HG03571 (cell line): ENCODE results near the gene TMEM161B.
"Not testable (repeated sequence)": the region's sequence is repeated elsewhere in the genome, so short reads cannot be mapped to it uniquely, and the experiment has no call there.

ENCODE experiments used
- ATAC-seq: cut with Tn5 transposase; IDR thresholded peaks from one replicate; pipeline ENCODE4 v1.9.1; 2021; ENCODE audit not compliant: unreplicated experiment

TMEM161B gene

DNA sequence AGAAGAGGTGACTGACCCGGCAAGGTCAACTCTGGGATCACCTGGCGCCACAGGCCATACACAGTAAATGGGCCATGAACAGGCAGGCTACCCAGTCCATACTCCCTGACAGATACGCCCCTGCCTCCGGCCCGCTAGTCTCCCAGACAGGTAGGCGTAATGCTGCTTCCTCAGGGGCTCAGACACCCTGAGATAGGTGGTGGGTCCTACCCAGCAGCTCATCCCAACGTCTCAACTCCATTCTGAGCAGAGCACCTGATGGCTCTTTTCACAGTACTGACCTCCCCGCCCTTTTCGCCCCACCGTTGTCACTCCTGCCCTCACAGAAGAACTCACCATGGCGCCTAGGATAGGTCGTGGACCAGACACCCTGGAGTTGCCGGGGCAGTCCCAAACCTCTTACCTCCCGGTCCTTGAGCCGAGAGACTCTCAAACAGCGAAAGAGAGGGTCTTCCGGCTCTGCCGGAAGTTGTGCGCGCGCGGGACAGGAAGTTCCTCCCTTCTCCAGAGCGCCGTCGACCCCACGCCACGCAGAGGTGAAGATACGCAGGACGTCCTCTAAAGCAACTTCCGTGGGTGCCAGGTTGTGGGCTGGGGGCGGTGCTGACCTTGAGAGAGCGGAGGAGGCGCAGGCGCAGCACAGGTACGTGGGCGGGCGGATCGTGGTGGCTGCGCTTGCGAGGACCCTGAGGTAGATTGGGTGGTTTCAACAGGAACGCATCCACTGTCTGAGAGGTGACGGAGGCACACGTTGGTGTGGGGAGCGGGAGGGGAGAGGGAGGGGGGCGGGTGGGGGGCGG, at the start of gene TMEM161B:
Gene TMEM161B (minus strand): TSS at position 461 of the 800 bp plus-strand sequence. CDS start 122 bp downstream, at position 339.
- peak; percentile 100 for ATAC-seq

DNA sequence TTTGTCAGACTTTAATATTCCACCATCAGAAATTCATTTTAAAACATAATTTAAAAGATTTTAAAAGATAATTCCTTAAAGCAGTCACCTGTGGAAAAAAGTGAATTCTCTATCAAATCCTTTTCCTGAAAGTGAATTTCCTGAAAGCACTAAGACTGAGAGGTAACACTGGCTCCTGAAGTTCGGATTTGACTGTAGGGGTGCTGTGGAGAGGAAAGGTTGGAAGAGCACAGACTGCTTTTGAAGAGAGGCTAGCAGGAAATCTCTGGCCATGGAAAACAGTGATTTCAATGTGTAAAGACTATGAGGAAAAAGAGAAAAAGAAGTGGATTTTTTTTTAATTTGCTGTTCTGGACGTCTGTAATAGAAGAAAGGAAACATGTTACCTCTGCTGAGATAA, 35.7 kb upstream of the TMEM161B start:
- no peak for ATAC-seq

DNA sequence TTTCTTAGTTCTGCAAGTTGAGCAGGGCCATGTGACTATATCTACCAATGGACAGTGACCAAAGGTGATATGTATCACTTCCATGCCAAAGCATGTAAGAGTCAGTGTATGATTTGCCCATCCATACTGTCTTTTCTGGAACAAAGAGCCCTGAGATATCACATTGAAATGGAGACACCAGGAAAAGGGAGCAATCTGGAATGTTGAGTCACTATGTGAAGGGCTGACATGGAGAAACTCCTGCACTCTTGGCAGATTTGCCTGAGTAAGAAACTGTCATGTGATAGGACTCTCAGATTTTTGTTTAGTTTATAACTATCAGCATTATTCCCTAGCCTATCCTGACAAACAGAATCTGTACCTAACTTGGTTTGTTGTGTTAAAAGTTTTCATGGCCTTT, 29.8 kb upstream of the TMEM161B start:
- ATAC-seq, result no peak

DNA sequence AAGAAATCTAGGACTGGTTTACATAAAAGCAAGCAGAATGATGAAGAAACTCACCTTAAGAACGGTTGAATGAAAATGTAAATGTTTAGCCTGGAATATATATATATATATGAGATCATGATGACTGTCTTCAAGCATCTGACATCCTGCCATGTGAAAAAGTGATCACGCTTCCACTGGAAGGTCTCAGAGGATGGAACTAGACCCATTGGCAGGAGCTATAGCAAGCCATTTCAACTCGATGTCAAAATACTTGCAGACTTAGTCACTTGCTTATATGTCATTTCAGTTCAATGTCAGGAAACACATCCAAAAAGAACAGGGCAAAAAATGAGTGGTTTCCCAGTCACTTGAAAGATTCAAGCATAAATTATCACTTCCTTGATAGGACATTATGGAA, 22.2 kb upstream of the TMEM161B start:
- no peak for ATAC-seq

DNA sequence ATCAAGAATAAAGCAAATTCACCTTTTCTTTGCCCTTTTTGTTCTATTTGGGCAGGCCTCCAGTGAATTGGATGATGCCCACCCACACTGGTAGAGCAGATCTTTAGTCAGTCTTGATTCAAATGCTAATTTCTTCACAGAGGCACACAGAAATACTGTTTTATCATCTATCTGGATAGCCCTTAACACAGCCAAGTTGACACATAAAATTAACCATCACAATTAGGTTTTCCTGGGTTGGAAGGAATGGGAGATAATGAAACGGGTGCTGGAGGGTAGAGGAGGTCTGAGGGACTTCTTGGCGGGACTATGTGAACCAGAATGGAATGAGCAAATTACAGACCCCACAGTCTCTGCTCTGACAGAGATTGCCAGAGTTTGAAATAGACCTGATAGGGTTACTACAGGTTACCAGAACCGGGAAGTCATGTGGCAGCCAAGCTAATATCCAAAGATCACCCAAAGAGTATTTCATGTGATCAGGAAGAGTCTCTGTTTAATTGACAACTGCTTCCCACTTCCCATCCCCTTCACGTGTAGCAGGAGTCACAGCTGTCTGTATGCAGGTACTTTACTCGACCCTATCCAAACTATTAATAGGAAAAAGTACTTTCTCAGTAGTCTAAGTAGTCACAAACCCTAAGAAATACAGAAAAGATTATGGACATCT, 20.0 kb upstream of the TMEM161B start:
- no peak for ATAC-seq

DNA sequence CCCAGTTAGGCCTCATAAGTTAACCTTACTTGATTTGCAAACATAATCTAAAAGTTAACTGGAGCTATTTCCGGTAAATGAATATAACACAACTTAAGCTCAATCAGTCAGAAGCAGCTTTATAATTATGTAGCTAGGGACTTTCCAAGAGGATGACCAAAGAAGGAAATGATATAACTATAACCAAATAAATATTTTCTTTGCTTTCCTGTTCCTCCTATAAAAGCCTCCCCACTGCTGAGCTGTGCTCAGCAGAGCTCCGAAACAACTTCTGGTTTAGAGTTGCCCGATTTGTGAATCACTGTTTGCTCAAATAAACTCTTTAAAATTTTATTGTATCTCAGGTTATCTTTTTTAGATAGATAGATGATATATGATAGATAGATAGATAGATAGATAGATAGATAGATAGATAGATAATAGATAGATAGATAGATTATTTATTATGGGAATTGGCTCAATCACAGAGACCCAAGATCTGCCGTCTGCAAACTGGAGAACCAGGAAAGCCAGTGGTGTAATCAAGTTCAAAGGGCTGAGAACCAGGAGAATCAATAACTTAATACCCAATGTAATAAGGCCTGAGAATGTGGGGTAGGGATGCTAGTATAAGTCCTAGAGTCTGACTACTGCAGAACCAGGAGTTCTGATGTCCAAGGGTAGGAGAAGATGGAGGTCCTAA, 19.3 kb upstream of the TMEM161B start:
- no peak for ATAC-seq

DNA sequence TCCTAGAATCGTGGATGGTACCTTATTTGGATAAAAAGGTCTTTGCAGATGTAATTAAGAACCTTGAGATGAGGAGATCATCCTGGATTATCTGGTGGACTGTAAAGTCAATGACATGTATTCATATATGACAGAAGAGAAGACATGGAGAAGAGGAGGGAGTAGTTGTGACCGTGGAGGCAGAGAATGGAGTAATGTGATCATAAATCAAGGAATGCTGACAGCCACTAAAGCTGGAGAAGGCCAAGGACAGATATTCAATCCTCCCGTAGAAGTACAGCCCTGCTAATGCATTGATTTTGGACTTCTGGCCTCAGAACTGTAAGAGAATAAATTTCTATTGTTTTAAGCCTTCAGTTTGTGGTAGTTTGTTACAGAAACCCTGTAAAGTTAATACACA, 18.7 kb upstream of the TMEM161B start:
- ATAC-seq, result no peak

DNA sequence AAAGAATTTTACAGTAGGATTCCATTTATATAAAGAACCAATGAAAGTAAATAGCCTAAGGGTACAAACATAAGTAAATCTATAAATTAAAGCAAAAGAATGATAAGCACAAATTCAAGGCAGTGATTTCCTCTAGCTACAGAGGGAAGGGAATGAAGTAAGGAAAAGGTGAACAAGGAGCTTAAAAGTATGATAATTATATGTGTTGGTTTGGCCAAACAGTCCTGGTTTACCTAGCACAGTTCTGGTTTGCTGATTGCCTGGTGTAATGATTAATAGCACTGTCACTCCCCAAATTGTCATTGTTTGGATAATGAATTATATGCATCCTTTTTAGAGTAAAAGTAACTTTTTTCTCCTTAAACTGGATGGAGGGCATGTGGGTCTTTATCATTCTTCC, 15.0 kb upstream of the TMEM161B start:
- no peak for ATAC-seq

DNA sequence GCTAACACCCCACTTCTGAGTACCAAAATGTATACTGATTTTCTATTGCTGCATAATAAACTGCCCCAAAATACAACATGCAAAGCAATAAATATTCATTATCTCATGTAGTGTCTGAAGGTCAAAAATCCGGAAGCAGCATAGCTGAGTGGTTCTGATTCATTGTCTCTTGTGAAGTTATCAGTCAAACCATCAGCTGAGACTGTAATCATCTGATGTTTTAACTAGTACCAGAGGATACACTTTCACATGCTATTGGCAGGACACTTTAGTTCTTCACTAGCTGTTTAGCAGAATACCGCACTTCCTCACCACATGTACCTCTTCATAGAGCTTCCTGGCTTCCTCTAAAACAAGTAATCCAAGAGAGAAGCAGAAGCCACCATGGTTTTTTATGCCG, 12.7 kb upstream of the TMEM161B start:
- no peak for ATAC-seq

DNA sequence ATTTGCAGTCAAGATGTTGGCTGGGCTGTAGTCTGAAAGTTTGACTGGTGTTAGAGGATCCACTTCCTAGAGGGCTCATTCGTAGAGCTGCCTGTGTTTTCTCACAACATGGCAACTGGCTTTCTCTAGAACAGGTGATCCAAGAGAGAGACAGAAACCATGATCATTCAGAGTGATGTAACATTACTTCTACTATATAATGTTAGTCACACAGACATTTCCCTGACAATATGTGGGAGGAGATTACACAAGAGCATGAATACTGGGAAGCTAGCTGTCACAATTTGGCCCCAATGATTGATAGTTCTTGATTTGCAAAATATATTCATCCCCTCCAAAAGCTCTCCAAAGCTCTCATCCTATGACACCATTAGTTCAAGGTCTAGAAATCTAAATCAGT, 10.9 kb upstream of the TMEM161B start:
- ATAC-seq, result no peak

DNA sequence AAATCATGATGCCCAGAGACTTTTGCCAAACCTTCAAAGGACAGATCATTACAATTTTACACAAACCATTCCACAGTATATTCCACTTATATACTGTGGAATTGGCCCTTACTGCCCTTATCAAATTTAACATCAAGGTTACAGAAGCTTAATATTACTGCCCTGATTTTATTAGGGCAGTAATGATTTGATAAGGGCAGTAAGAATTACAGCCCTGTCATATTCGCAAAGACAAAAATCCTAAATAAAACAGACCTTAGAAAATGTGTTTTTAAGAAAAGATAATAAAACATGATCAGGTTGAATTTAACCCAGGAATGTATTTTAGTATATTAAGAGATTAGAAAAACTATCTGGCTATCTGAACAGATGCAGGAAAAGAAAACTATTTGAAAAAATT, 7.7 kb upstream of the TMEM161B start:
- ATAC-seq, result no peak

DNA sequence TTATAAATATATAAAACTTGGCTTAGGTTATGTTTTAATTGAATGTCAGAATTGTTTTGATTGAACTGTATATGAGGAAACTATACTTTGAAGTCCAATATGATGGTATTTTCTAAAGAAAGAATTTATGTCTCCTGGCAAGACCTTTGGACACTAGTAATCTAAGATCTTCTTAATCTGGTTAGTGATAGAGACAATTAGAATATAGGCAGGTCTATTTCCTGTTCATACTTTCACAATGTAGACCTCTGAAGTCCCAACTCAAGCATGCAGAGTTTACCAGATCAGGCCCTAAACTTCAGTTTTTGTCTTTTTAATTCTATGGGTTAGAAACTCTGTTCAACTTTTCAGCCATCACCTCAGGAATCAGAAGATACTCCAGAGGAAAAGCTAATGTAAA, 6.9 kb upstream of the TMEM161B start:
- no peak for ATAC-seq

DNA sequence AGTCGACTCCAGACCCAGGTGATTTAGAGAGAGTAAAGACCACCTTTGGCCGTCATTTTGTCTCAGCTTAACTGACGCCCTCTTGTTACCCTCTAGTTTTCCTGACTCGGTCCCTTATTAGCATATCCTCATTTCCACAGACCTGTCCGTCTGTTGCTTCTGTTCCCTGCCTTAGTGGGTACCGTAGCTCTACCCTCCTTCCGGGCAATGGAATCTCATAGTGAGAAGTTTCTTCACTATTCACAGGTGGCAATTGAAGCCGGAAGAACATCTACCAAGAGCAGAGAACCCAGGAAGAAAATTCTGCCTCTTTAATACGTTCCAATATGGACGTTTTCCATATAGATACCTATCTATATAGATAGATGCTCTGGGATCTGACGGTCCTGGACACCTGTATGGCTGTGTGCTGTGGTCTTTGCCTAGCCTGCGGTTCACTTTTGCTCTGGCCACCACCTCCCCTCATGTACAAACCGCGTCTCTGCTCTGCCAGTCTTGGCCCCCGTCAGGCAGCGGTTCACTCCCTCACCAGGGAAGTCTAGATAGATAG, 652 bp upstream of the TMEM161B start:
- peak; percentile 5 for ATAC-seq

DNA sequence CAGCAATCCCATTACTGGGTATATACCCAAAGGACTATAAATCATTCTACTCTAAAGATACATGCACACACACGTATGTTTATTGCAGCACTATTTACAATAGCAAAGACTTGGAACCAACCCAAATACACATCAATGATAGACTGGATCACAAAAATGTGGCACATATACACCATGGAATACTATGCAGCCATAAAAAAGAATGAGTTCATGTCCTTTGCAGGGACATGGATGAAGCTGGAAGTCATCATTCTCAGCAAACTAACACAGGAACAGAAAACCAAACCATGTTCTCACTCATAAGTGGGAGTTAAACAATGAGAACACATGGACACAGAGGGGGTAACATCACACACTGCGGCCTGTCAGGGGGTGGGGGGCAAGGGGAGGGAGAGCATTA, 4.1 kb downstream of the TMEM161B start:
- ATAC-seq, result not testable (repeated sequence)

DNA sequence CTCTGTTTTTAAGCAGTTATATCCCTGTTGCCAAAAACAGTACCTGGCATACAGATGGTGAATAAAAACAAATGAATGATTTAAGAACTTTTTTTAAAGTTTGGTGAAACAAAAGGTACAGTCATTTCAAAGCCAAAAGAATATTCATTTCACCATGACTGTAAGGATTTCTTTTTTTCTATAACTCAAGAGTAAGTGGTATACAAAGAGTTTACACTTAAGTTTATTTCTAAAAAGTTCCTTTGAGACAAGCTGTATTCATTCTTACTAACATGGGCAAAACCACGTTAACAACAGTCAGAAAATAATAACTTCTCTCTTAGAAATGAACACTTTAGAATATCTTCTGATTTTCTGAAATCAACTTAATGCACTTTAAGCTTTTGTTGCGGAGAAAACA, 5.3 kb downstream of the TMEM161B start:
- ATAC-seq, result no peak

DNA sequence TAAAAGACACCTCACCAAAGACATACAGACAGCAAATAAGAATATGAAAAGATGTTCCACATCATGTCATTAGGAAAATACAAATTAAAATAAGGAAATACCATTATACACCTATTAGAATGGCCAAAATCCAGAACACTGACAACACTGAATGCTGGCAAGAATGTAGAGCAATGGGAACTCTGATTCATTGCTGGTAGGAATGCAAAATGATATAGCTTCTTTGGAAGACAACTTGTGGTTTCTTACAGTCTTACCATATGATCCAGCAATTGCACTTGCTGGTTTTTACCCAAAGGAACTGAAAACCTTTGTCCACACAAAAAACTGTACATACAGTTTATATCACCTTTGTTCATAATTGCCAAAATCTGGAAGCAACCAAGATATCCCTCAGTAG, 6.5 kb downstream of the TMEM161B start:
- no peak for ATAC-seq

DNA sequence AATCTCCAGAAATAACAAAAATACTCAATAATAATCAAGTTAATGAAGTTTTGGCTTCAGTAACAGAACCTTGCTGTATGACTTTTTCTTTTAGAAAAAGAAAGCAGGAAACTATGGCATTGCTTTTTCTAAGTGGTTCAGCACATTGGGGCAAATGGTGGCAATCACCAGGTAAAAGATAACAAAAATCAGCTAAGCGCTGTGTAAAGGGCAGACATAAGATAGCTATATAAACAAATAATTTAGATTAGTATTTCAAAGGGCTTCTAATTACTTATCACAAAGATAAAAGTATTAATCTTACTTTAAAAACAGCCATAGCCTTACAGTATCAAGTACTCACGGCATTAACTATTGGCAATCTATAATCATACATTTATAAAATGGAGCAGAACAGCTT, 10.0 kb downstream of the TMEM161B start:
- ATAC-seq, result no peak

DNA sequence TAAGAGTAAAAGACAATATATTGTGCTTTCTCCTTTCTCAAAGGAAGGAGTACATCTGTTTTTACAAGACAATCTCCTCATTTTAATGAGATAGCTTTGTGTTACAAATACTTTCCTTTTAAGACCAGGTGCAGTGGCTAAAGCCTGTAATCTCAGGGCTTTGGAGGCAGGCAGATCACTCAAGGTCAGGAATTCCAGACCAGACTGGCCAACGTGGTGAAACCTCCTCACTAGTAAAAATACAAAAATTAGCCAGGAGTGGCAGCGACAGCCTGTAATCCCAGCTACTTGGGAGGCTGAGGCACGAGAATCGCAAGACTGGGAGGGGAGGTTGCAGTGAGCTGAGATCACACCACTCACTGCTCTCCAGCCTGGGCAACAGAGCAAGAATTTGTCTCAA, 11.8 kb downstream of the TMEM161B start:
- no peak for ATAC-seq

DNA sequence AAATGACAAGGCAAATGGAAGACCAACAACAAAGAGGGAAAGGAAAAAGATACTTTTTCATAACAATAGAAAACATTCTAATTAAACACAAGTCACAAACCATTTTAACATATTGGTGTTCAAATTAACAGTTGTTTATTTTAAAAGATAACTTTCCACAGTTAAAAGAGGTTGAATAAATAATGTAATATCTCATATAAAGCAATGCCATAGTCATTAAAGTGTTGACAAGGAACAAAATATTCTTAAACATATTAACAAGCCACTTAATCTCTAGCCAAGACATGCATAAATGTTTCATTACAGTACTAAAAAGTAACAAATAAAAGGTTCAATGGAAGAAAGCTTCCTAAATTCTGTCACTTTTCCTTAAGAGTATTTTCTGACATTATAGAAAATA, 12.6 kb downstream of the TMEM161B start:
- ATAC-seq, result no peak

DNA sequence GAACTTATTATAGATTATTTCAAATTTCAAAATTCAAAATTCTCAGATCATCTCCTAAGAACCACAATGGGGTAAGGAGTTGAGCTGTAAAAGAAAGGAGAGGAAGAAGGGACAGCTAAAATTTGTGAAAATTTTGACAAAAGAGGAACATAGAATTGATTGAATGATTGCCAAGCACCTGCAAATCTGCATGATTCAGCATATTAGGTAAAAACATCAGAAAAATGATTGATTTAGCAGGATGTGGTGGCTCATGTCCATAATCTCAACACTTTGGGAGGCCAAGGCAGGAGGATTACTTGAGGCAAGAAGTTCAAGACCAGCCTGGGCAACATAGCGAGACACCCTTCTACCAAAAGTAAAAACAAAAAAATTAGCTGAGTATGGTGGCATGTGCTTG, 14.3 kb downstream of the TMEM161B start:
- no peak for ATAC-seq

DNA sequence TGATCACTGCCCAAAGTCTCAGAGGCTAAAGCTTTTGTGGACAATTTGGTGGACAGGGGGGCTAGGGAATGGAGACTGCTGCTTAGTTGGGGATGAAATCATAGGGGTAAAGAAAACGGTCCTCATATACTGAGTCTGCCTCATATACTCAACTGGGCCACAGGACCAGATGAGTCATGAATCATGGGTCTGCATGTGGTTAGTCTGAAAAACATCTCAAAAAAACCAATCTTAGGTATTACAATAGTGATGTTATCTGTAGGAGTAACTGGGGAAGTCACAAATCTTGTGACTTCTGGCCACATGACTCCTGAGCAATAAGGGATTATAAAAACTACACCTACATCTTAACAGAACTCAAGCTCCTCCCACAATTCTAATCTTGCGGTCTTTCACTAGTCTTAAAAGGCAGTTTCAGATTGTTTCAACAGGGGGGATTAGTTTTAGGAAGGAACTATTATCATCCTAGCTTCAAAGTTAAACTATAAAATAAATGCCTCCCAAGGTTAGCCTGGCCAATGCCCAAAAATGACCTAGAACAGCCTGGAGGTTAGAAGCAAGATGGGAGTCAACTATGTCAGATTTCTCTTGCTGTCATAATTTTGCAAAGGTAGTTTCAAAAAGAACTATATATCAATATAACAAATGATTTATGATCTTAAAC, 17.5 kb downstream of the TMEM161B start:
- ATAC-seq, result no peak
